Measurements from ENCODE around the gene GUCY1B1. TPM values are rescaled to one million over a fixed set of nuclear protein-coding genes. Genes with fewer than 3 reads are reported as not detected.

Gene GUCY1B1
- total RNA-seq, 4 donors from 2014 or later: 1.4 to 7.4 (median 3.6) TPM

- intact Hi-C loops (cut with DNase I): no loop called here
- 67 to 75% methylated on average over 2 of the region's 2 CpGs for WGBS, 2 donors
Measured at GRCh38 chr4:155766622-155767021, 7.8 kb downstream of the GUCY1B1 start.

GRCh38 chr4:155768370-155768769, 9.5 kb downstream of the GUCY1B1 start:
- intact Hi-C loops (cut with DNase I): no loop called here
- no peak for TF ChIP-seq POLR2A (IDR thresholded peaks at IDR 0.05)
- no peak for TF ChIP-seq CTCF (IDR thresholded peaks at IDR 0.05)

More at GRCh38 chr4:155766622-155767021, 7.8 kb downstream of the GUCY1B1 start:
- no peaks in the 10 kb centered on the region for H3K4me1 ChIP-seq
- H3K27me3 ChIP-seq: no peaks in the 10 kb centered on the region
- no peak for DNase-seq
- no peaks in the 10 kb centered on the region for H3K9me3 ChIP-seq
- no peak for TF ChIP-seq POLR2A (IDR thresholded peaks at IDR 0.05)
- no peaks in the 10 kb centered on the region for H3K36me3 ChIP-seq
- H3K4me3 ChIP-seq: no peak overlapping the region
- no peak overlapping the region for H3K27ac ChIP-seq

GRCh38 chr4:155769090-155769489, 10.3 kb downstream of the GUCY1B1 start:
- TF ChIP-seq POLR2A (IDR thresholded peaks at IDR 0.05) (no peak), CTCF (IDR thresholded peaks at IDR 0.05) (no peak)
- intact Hi-C loops (cut with DNase I): no loop called here
- Histone ChIP-seq H3K27ac (no peak overlapping the region), H3K27me3 (no peaks in the 10 kb centered on the region), H3K4me3 (no peak overlapping the region), H3K36me3 (no peaks in the 10 kb centered on the region), H3K4me1 (peaks cover 0 to 20% (median 9%) of the 10 kb centered on the region in 3 donors), H3K9me3 (no peaks in the 10 kb centered on the region)
- WGBS, 2 donors: 69 to 78% methylated on average over 2 of the region's 2 CpGs
- no peak for DNase-seq

More at GRCh38 chr4:155768370-155768769, 9.5 kb downstream of the GUCY1B1 start:
- H3K27ac ChIP-seq: no peak overlapping the region
- peaks cover 0 to 13% (median 4%) of the 10 kb centered on the region in 3 donors for H3K4me1 ChIP-seq
- H3K4me3 ChIP-seq: no peak overlapping the region
- no peak for DNase-seq
- no peaks in the 10 kb centered on the region for H3K9me3 ChIP-seq
- no peaks in the 10 kb centered on the region for H3K27me3 ChIP-seq
- no peaks in the 10 kb centered on the region for H3K36me3 ChIP-seq

- no peaks in the 10 kb centered on the region for H3K36me3 ChIP-seq
- peaks cover 0 to 21% (median 10%) of the 10 kb centered on the region in 3 donors for H3K4me1 ChIP-seq
- TF ChIP-seq POLR2A (IDR thresholded peaks at IDR 0.05): no peak
- TF ChIP-seq CTCF (IDR thresholded peaks at IDR 0.05): no peak
- no peaks in the 10 kb centered on the region for H3K27me3 ChIP-seq
- H3K27ac ChIP-seq: peak overlapping the region in 1 of 4 donors; percentile 8
- no peak for DNase-seq
- intact Hi-C loops (cut with DNase I): no loop called here
- no peak overlapping the region for H3K4me3 ChIP-seq
- 42 to 64% methylated on average over 7 to 8 of the region's 8 CpGs for WGBS, 2 donors
- no peaks in the 10 kb centered on the region for H3K9me3 ChIP-seq
Measured at GRCh38 chr4:155772459-155773195, 13.8 kb downstream of the GUCY1B1 start.

- DNase-seq: no peak
- no peak for TF ChIP-seq CTCF (IDR thresholded peaks at IDR 0.05)
- no peak for TF ChIP-seq POLR2A (IDR thresholded peaks at IDR 0.05)
- Histone ChIP-seq H3K4me3 (no peak overlapping the region), H3K4me1 (peaks cover 0 to 27% (median 10%) of the 10 kb centered on the region in 3 donors), H3K27me3 (no peaks in the 10 kb centered on the region), H3K9me3 (no peaks in the 10 kb centered on the region), H3K36me3 (no peaks in the 10 kb centered on the region), H3K27ac (peak overlapping the region in 2 of 4 donors; percentile 49 to 63)
- intact Hi-C loops (cut with DNase I): no loop called here
- 76 to 77% methylated on average over 4 of the region's 4 CpGs for WGBS, 2 donors
Measured at GRCh38 chr4:155773196-155773800, 14.5 kb downstream of the GUCY1B1 start.

Data from esophagus squamous epithelium (tissue), 5 donors.